Motor neuron (in vitro differentiated cells): ENCODE measurements around the gene GNAI3. TPM values are rescaled to one million over a fixed set of nuclear protein-coding genes. Genes with fewer than 3 reads are reported as not detected.

Experiments used
- ATAC-seq, 8 experiments: fragments of 200-7000 bp; cut with Tn5 transposase; replicated peaks in 6 of 8; 2 replicates each; pipeline ENCODE4 v1.8.0; 2021; ENCODE audit warnings: mild to moderate bottlenecking in 8 of 8, moderate library complexity in 8 of 8
- H3K27ac ChIP-seq, 2 donors: fragments of 250-450 bp; sonication (Bioruptor Pico); 2 replicates each; pipeline ENCODE4 v1.9.0; 2021; ENCODE audit warnings: antibody characterized with exemption in 2 of 2, mild to moderate bottlenecking in 2 of 2, moderate library complexity in 1 of 2
- H3K4me1 ChIP-seq, 2 donors: fragments of 250-450 bp; sonication (Bioruptor Pico); replicated peaks in 1 of 2; 2 replicates each; pipeline ENCODE4 v1.6.1; 2021; ENCODE audit warnings: antibody characterized with exemption in 2 of 2, mild to moderate bottlenecking in 2 of 2, moderate library complexity in 1 of 2
- H3K4me3 ChIP-seq, 5 donors: fragments of 250-450 bp; sonication (Bioruptor Pico); 2 replicates each; pipeline ENCODE4 v1.9.0; 2021; ENCODE audit warnings: antibody characterized with exemption in 5 of 5, mild to moderate bottlenecking in 5 of 5, moderate library complexity in 4 of 5
- WGBS, 10 experiments: fragments of 450-650 bp; shearing (Covaris generic); methylation state at CpG; one replicate each; pipeline ENCODE4 v1.0.0; 2022; 5-methylcytosine and 5-hydroxymethylcytosine counted together
- in situ Hi-C, 9 experiments: fragments of 400-800 bp; cut with MboI; loops; one replicate each; pipeline ENCODE4 v1.15.0; 2021; ENCODE audit warnings: low sequenced_read_pairs in 9 of 9, low pct_unique_long_range_greater_than_20kb in 2 of 9; ENCODE audit not compliant: unreplicated experiment in 9 of 9
- total RNA-seq, 8 experiments: library from RNA; unstranded; fragments of 300-600 nt; gene quantifications; 2 replicates each; pipeline versions ENCODE4 v1.2.3 to v1.2.4, GENCODE V29; 2022

The GNAI3 gene
- total RNA-seq, 8 experiments from 2014 or later: 8.8 to 15.5 (median 13.9) TPM

GRCh38 chr1:109641861-109642260 is 93.4 kb downstream of the GNAI3 start:
- no peak for ATAC-seq
- 20 to 86% (median 60%) methylated on average over 1 to 2 of the region's 2 CpGs; no CpG with 5 or more reads in 4 of the 10 experiments for WGBS, 10 experiments
- Histone ChIP-seq H3K27ac (no peak overlapping the region), H3K4me3 (no peak overlapping the region), H3K4me1 (peaks cover 0 to 3% of the 10 kb centered on the region in 2 donors)
- in situ Hi-C loops: loop anchor here in 6 of 9 experiments (10.0 to 25.0 kb wide), 5 partner anchors 95 to 345 kb away; partner anchors contain the start of genes AHCYL1 (in 3 of the 6), EPS8L3 (in 1 of the 6) and GSTM3 (in 1 of the 6)

- no peak overlapping the region for H3K4me3 ChIP-seq
- H3K27ac ChIP-seq: no peak overlapping the region
- H3K4me1 ChIP-seq: peaks cover 0 to 3% of the 10 kb centered on the region in 2 donors
- WGBS, 10 experiments: 38 to 83% (median 60%) methylated on average over 1 to 3 of the region's 3 CpGs; no CpG with 5 or more reads in 1 of the 10 experiments
- no peak for ATAC-seq
- in situ Hi-C loops: loop anchor here in 6 of 9 experiments (10.0 to 25.0 kb wide), 5 partner anchors 95 to 345 kb away; partner anchors contain the start of genes AHCYL1 (in 3 of the 6), EPS8L3 (in 1 of the 6) and GSTM3 (in 1 of the 6)
These were observed 94.2 kb downstream of the GNAI3 start for GRCh38 chr1:109642626-109643025.

- Histone ChIP-seq H3K4me1 (peaks cover 0 to 3% of the 10 kb centered on the region in 2 donors), H3K4me3 (no peak overlapping the region), H3K27ac (no peak overlapping the region)
- WGBS, 10 experiments: 20 to 100% (median 53%) methylated on average over 1 to 22 of the region's 32 CpGs; no CpG with 5 or more reads in 4 of the 10 experiments
- in situ Hi-C loops: loop anchor here in 6 of 9 experiments (10.0 to 25.0 kb wide), 5 partner anchors 94 to 344 kb away; partner anchors contain the start of genes AHCYL1 (in 3 of the 6), EPS8L3 (in 1 of the 6) and GSTM3 (in 1 of the 6)
- peak; percentile 85 to 94 (median 90) for ATAC-seq
These were observed 95.2 kb downstream of the GNAI3 start for GRCh38 chr1:109643385-109644230.

GRCh38 chr1:109644670-109645069 is 96.3 kb downstream of the GNAI3 start:
- H3K27ac ChIP-seq: no peak overlapping the region
- in situ Hi-C loops: loop anchor here in 6 of 9 experiments (10.0 to 25.0 kb wide), 5 partner anchors 93 to 343 kb away; partner anchors contain the start of genes AHCYL1 (in 3 of the 6), EPS8L3 (in 1 of the 6) and GSTM3 (in 1 of the 6)
- H3K4me3 ChIP-seq: no peak overlapping the region
- 70 to 95% (median 73%) methylated on average over 2 to 6 of the region's 10 CpGs; no CpG with 5 or more reads in 7 of the 10 experiments for WGBS, 10 experiments
- peaks cover 0 to 3% of the 10 kb centered on the region in 2 donors for H3K4me1 ChIP-seq
- no peak for ATAC-seq

GRCh38 chr1:109649491-109649914 is 101.1 kb downstream of the GNAI3 start:
- in situ Hi-C loops: loop anchor here in 6 of 9 experiments (10.0 to 25.0 kb wide), 5 partner anchors 88 to 338 kb away; partner anchors contain the start of genes AHCYL1 (in 3 of the 6), EPS8L3 (in 1 of the 6) and GSTM3 (in 1 of the 6)
- 0 to 97% (median 50%) methylated on average over 1 to 4 of the region's 4 CpGs; no CpG with 5 or more reads in 1 of the 10 experiments for WGBS, 10 experiments
- H3K4me3 ChIP-seq: no peak overlapping the region

GRCh38 chr1:109650609-109651008 is 102.2 kb downstream of the GNAI3 start:
- Histone ChIP-seq H3K27ac (no peak overlapping the region), H3K4me3 (no peak overlapping the region), H3K4me1 (peaks cover 5 to 22% of the 10 kb centered on the region in 2 donors)
- ATAC-seq: no peak
- 46 to 100% (median 92%) methylated on average over 2 to 3 of the region's 3 CpGs for WGBS, 10 experiments
- in situ Hi-C loops: loop anchor here in 2 of 9 experiments (10.0 to 25.0 kb wide), 2 partner anchors 112 to 334 kb away; partner anchors contain the start of genes AHCYL1 (in 1 of the 2) and EPS8L3 (in 1 of the 2)

More at GRCh38 chr1:109649491-109649914, 101.1 kb downstream of the GNAI3 start:
- peaks cover 5 to 21% of the 10 kb centered on the region in 2 donors for H3K4me1 ChIP-seq
- peak in 3 of 8 experiments; percentile 85 to 93 (median 86) for ATAC-seq
- H3K27ac ChIP-seq: no peak overlapping the region

GRCh38 chr1:109652402-109652801 is 104.0 kb downstream of the GNAI3 start:
- WGBS, 10 experiments: 42 to 100% (median 72%) methylated on average over 1 to 2 of the region's 2 CpGs
- H3K4me3 ChIP-seq: no peak overlapping the region
- H3K27ac ChIP-seq: no peak overlapping the region
- H3K4me1 ChIP-seq: peaks cover 10 to 22% of the 10 kb centered on the region in 2 donors
- no peak for ATAC-seq
- in situ Hi-C loops: loop anchor here in 2 of 9 experiments (10.0 to 25.0 kb wide), 2 partner anchors 110 to 332 kb away; partner anchors contain the start of genes AHCYL1 (in 1 of the 2) and EPS8L3 (in 1 of the 2)

- Histone ChIP-seq H3K4me3 (no peak overlapping the region), H3K4me1 (peaks cover 15 to 26% of the 10 kb centered on the region in 2 donors), H3K27ac (no peak overlapping the region)
- peak in 5 of 8 experiments; percentile 18 to 64 (median 35) for ATAC-seq
- WGBS, 10 experiments: 0 to 38% (median 2%) methylated on average over 1 to 2 of the region's 2 CpGs
- in situ Hi-C loops: loop anchor here in 2 of 9 experiments (10.0 to 25.0 kb wide), 2 partner anchors 109 to 331 kb away; partner anchors contain the start of genes AHCYL1 (in 1 of the 2) and EPS8L3 (in 1 of the 2)
These were observed 104.9 kb downstream of the GNAI3 start for GRCh38 chr1:109653306-109653705.

- WGBS, 10 experiments: 67 to 100% (median 88%) methylated on average over 1 to 10 of the region's 12 CpGs; no CpG with 5 or more reads in 2 of the 10 experiments
- Histone ChIP-seq H3K27ac (no peak overlapping the region), H3K4me1 (peaks cover 19 to 30% of the 10 kb centered on the region in 2 donors), H3K4me3 (no peak overlapping the region)
- ATAC-seq: no peak
- in situ Hi-C loops: loop anchor here in 2 of 9 experiments (10.0 to 25.0 kb wide), 2 partner anchors 108 to 330 kb away; partner anchors contain the start of genes AHCYL1 (in 1 of the 2) and EPS8L3 (in 1 of the 2)
These were observed 106.1 kb downstream of the GNAI3 start for GRCh38 chr1:109654519-109654918.

- ATAC-seq: peak; percentile 87 to 97 (median 91)
- 0 to 40% (median 6%) methylated on average over 2 to 37 of the region's 54 CpGs; no CpG with 5 or more reads in 3 of the 10 experiments for WGBS, 10 experiments
- no peak within 1 kb of the TSS for H3K27ac ChIP-seq
- H3K4me3 ChIP-seq: peak within 1 kb of the TSS; percentile 33 to 52 (median 43)
- peaks cover 19 to 37% of the 10 kb centered on the region in 2 donors for H3K4me1 ChIP-seq
- in situ Hi-C loops: loop anchor here in 2 of 9 experiments (10.0 to 25.0 kb wide), 2 partner anchors 106 to 329 kb away; partner anchors contain the start of genes AHCYL1 (in 1 of the 2) and EPS8L3 (in 1 of the 2)
These were observed 107.5 kb downstream of the GNAI3 start, which contains the start of gene GSTM4 for GRCh38 chr1:109655615-109656519. Gene GSTM4 (plus strand): TSS chr1:109656099. CDS start chr1:109656390, 291 bp downstream.

- no peak overlapping the region for H3K4me3 ChIP-seq
- no peak for ATAC-seq
- in situ Hi-C loops: loop anchor here in 2 of 9 experiments (10.0 to 25.0 kb wide), 2 partner anchors 105 to 327 kb away; partner anchors contain the start of genes AHCYL1 (in 1 of the 2) and EPS8L3 (in 1 of the 2)
- H3K4me1 ChIP-seq: peaks cover 19 to 34% of the 10 kb centered on the region in 2 donors
- WGBS, 10 experiments: 65 to 94% (median 80%) methylated on average over 1 to 3 of the region's 4 CpGs; no CpG with 5 or more reads in 6 of the 10 experiments
- no peak overlapping the region for H3K27ac ChIP-seq
These were observed 109.0 kb downstream of the GNAI3 start for GRCh38 chr1:109657395-109657794.
